Measurements from ENCODE around the gene FOXC2.

Gene FOXC2

DNA sequence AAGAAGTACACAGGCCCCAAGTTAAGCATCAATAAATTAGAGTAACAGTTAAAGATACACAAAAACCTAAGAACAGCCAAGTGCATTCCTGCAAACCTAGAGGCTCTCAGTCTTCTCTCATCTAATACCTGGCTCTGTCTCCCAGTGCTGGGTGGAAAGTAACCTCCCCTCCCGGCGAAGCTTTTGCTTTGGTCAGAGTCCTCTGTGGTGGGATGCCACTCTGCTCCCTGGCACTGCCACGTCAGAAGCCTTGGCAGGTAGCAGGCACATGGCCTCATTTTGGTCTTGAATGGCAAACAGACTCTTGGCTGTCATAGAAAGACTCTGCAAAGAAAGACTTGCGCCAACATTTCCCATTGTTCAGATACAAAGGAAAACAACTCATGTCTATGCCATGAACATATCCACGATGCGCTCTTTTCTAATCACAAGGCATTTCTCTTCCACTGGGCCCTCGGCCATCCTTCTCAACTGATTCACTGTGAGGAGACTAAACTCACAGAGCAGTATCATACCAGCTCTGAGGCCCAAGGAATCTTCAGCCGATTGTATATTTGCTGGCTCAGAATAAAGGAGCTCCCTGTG is 32.8 kb upstream of the FOXC2 start:
- no peak for DNase-seq

GRCh38 chr16:86534779-86535615 is 31.6 kb upstream of the FOXC2 start:
- DNase-seq: no peak

GRCh38 chr16:86536621-86537020 is 30.0 kb upstream of the FOXC2 start:
- no peak for DNase-seq

- DNase-seq: no peak
These were observed 29.1 kb upstream of the FOXC2 start for GRCh38 chr16:86537486-86537885.

DNA sequence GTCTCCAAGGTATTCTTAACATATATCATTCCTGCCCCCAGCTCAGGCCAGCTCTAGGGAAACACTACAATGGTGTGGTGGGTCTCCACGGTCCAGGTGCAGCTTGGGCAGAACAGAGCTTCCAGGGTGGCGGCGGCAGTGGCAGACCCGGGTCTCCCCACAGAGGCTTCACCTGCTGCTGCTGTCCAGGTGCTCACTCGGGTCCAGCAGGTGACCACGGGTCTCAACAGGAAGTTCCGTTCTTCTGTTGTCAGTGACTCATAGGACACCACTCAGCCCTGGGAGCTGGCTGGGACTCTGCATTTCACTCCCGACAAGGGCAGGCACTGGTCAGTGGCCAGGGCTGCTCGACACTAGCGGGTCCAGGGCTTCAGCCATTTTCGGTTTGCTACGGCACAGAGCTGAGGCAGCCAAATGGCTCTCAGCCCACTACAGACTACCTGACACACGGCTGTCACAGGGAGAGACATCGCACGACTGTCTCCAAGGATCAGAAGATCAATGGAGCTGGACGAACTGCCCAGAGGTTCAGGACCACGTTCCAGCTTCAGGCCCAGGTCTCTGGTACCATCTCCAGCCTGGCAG is 28.3 kb upstream of the FOXC2 start:
- DNase-seq: no peak

DNA sequence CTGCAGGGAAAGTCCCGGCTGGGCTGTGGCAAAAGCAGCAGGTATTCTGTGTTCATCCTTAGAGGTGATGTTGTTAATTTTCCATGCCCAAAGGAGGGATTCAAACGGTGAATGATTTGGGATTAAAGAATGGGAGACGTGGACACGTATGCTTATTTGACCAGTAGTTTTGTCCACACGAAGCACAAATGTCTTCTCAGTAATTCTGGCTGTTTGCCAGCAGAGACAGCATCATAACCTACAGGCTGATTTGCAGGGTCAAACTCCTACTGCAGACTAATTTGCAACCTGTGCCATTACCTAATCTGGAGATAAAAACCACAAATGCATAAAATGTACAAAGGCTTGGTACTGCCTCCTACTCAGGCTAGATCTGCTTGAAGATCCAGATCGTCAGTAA is 25.7 kb upstream of the FOXC2 start:
- DNase-seq: no peak

DNA sequence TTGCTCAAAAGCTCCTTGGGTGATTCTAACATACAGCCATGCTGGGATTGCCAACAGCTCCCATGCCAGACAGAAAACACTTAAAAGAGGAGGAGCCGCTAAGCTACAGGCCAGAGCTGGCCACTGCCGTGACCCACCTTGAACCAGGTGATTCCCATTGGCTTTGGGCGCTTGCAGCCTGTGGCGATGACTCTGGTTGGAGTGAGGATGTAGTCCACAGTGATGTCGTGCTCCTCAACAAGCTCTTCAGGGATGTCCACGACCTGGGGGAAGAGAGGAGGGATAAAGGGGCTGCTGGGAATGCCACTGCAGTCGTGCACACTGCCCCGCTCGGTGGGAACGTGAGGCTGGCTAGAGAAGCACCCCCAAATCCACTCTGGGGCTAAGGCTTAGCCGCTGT is 25.1 kb upstream of the FOXC2 start:
- DNase-seq: no peak

DNA sequence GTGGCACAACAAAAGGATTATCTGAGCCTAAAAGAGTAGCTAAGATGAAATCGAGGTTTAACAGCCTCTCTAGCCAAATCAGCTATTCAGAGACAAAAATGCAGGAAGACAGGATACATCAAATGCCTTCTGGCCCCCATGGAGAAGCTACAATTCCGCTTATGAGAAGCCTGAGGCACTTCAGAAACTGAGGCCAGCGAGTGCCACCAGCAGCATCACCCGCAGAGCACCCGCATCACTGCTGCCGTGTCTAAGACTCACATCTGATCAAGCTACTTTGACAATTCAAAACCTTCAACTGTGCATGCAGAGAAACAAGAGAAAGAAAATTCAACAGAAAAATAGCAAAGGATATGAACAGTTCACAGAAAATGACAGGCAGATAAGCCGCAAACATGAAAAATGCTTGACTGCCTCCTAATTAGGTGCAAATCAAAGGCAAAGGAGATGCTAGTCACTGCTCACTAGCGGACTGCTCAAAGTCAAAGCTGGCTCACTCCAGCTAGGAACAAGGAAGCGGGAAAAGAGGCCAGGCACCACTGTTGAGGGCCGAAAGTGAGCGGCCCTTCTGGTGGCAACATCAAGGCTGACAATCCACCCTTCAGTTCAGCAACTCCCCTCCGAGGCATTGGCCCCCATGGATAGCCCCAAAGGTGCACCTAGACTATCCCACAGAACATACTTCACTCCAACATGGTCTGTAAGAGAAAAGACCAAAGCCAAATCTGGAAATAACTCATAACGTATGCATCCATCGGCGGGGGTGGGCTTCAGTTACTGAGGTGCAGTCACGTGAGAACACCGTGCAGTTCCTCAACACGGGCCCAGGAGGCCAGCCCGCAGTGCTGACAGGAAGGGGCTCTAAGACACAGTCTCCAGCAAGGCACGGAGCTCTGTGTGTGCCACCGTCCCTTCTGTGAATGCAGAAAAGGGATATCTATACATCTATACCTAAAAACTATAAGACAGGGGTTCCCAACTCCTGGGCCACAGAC is 23.6 kb upstream of the FOXC2 start:
- DNase-seq: no peak

GRCh38 chr16:86545481-86545880 is 21.1 kb upstream of the FOXC2 start:
- DNase-seq: no peak

DNA sequence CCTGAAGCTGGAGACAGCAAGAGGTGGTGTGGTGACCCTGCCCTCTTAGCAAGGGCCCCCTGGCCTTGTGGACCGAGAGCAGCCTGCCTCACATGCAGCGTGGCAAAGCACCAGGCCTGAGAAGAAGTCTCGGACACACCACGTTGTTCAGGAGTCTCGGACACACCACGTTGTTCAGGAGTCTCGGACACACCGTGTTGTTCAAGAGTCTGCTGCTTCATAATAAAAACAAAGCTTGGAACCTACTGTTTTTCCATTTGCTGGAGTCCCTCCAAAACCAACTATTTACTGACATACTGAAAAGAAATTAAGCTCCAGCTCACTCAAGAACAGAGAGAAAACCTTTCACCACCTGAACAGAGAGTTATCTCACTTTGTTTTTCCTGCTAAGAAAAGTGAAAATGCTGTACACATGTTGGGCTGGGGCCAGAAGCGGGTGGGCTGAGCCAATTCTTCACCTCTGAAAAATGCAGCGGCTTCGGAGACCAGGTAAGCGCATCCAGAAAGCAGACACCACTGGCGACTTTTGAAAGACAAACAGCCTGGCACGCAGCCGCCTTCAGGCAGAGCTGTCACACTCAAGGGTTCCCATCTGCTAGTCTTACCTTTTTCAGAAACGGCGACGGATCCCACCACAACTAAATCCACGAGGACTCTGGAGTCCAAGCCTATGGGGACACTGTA is 20.5 kb upstream of the FOXC2 start:
- no peak for DNase-seq

DNA sequence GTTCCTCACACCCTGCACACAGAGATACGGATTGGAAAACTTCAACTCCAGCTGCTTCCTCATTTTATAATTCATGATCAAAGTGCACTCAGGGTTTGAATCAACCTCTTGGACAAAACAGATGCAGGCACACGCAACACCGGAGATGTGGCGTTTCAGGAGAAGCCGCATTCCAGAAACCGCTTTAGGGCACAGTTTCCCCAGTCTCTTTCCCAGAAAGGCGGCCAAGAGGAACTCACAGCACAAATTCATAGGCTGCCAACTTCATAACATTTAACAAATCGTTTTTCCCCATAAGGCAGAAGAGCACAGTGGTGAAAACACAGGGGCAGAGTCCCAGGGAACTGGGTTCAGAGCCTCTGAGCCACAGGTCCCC is 20.0 kb upstream of the FOXC2 start:
- no peak for DNase-seq

DNA sequence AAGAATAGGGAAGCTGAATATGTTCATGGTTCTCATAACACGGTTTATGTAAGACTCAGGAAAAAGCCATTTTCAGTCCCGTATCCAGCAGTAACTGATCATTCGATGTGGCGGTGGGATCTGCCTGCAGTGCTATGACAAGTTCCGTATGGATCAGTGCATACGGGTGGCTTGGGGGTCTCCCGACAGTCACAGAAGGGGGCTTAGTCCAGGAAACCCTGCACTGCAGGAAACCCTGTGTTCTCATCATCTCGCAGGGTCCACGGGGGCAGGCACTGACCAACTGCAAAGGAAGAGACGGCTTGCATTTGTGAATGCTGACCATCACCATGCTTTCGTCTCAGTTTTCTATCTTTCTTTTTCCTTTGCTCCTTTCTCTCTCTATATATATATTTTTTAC is 19.3 kb upstream of the FOXC2 start:
- DNase-seq: no peak

DNA sequence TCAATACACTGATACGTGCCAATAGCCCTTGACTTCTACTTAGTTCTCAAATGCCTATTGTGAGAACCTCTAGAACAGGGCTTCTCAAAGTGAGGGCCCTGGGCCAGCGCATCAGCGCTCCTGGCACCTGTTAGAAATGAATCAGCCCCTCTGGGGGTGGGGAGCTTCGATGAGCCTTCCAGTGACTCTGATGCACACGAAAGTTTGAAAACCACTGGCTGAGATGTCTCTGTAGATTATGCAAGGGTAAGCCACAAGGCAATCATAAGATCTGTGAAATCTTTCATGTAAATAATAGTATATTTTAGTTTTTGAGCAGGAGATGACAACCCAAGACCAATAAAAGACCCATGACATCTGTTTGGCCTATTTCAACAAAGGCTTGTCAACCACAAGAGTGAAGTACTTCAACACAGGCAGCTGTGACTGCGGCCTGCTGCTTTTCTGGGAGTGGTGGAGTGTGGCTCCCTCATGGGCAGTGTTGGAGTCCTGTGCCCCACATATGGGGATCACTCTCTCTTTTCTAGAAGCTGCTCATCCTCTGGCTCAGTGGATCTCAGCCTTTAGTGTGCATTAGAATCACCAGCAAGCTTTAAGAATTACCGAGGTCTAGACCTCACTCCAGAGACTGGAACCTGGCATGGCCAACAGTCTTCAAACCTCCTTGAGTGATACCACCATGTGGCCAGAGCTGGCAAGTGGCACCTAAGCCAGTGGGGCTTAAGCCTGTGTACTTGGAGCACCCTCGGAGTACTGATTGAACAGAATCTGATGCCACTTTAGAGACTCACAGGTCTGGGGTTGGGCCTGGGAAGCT is 17.3 kb upstream of the FOXC2 start:
- DNase-seq: no peak

DNA sequence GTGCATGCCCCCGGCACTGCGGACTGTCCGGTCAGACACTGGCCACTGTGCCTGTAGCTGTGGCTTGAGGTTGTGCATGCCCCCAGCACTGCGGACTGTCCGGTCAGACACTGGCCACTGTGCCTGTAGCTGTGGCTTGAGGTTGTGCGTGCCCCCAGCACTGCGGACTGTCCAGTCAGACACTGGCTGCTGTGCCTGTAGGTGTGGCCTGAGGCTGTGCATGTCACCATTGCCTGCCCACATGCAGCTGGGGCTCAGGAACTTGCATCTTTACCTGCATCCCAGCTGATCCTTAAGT is 16.8 kb upstream of the FOXC2 start:
- DNase-seq: no peak

GRCh38 chr16:86550281-86550680 is 16.3 kb upstream of the FOXC2 start:
- no peak for DNase-seq

GRCh38 chr16:86553356-86553755 is 13.3 kb upstream of the FOXC2 start:
- no peak for DNase-seq

DNA sequence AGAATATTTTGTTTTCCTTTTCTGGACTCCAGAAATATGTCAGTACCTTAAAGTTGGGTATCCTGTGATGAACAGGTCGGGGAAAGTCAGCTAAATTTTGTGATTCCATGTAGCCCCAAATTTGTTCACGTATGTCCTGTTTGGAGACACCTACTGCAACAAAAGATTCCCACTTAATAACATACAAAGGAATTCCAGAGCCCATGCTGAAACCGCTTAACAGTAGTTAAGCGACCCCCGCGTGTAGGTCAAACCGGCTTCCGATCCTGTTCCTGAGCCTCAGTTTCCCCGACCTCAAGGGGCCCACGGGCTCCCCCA is 12.1 kb upstream of the FOXC2 start:
- DNase-seq: no peak

GRCh38 chr16:86554917-86555703 is 11.5 kb upstream of the FOXC2 start, which contains the start of gene MTHFSD:
Gene MTHFSD, minus strand, starts transcription at chr16:86555235. Its CDS starts 51 bp downstream, at chr16:86555184.
- peak; percentile 49 for DNase-seq

DNA sequence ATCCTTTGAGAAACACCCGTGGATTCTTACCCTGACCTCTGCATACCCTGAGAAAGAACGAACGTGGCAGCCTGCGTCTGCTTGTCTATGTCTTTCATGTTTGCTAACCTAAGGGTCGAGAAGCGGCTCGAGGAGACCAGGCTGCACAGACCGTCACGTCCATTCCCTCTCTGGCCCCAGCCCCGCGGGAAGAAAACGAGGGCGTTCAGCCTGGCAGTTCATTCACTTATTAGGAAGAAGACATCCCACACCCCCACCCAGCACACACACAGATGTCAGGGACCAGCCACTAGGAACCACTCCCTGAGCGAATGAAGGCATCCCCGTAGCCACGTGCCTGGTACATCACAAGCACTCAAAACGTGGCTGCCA is 10.9 kb upstream of the FOXC2 start:
- DNase-seq: no peak

GRCh38 chr16:86556576-86556975 is 10.1 kb upstream of the FOXC2 start:
- no peak for DNase-seq

DNA sequence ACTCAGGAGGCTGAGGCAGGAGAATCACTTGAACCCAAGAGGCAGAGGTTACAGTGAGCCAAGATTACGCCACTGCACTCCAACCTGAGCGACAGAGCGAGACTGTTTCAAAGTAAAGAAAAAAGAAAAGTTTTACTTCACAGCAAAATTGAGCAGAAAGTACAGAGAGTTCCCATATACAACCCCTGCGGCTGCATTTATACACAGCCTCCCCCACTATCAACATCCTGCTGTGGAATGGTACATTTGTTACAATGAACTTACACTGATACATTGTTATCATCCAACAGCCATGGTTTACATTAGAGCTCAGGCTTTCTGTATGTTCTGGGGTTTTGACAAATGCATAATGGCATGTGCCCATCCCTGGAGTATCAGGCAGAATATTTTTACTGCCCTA is 9.0 kb upstream of the FOXC2 start:
- DNase-seq: no peak

Data from DMS79 treated with DMSO at 0.1 percent for 48 hours (cell line).